HG03066 (cell line): ENCODE data around the gene TEX2.
"Not testable (repeated sequence)": the region's sequence is repeated elsewhere in the genome, so short reads cannot be mapped to it uniquely, and the experiment has no call there.

Experiments
- ATAC-seq: cut with Tn5 transposase; IDR thresholded peaks from one replicate; pipeline ENCODE4 v1.9.1; 2021; ENCODE audit warnings: low read depth; ENCODE audit not compliant: unreplicated experiment

The TEX2 gene

DNA sequence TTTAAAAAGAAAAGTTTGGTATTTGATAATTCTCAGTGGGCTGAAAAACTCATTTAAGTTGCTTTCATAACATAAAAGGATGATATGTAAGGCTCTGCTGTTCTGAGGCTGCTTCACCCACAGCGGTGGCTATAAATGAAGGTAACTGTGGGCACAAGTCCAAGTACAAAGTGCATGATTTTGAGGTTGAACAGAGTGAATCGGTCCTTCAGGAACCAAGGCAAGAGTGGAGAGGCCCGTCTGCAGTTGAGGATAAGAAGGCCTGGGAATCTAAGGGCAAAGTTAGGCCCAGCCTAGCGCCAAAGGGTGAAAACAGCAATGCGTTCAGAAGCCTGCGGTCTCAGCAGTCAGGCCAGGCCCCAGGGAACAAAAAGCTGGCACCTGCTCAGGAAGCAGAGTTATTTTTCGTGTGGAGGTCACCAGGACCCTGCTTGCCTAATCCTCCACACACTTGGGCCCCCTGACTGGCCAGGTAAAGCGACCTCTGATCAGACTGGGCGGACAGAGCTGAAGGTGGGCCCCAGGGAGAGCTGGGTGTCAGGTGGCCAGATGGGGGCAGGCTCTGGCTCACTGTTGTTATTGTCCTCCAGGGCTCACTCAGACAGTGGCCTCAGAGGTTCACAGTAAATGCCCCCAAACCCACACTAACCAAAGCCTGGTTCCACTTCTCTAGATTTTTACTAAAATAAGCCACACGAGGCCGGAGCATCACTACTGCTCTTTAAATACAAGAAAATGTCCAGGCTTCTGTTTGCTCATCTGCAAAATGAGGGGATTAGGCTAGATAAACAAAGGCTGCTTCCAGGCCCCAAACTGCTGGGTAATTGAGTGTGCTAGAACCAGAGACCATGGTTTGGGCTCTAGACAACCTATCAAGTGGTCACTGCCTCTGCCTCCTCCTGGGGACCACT, 46.5 kb downstream of the TEX2 start:
- peak; percentile 68 for ATAC-seq

DNA sequence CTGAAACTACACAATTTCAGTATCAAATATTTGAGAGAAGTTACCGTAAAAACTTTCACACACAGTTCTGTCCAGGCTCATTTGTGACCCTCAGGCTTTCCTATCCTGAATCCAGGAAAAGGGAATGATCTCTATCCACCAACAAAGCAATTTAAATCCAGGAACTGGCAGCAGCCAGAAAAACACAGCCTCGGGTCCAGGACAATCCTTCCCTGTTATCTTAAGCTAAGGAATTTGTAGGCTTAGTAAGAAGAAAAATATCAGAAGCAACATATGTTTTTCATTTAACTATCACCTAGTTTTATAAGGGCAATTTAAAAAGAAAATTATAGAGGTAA, 47.1 kb downstream of the TEX2 start:
- ATAC-seq: no peak

GRCh38 chr17:64214950-64215349, 48.1 kb downstream of the TEX2 start:
- no peak for ATAC-seq

DNA sequence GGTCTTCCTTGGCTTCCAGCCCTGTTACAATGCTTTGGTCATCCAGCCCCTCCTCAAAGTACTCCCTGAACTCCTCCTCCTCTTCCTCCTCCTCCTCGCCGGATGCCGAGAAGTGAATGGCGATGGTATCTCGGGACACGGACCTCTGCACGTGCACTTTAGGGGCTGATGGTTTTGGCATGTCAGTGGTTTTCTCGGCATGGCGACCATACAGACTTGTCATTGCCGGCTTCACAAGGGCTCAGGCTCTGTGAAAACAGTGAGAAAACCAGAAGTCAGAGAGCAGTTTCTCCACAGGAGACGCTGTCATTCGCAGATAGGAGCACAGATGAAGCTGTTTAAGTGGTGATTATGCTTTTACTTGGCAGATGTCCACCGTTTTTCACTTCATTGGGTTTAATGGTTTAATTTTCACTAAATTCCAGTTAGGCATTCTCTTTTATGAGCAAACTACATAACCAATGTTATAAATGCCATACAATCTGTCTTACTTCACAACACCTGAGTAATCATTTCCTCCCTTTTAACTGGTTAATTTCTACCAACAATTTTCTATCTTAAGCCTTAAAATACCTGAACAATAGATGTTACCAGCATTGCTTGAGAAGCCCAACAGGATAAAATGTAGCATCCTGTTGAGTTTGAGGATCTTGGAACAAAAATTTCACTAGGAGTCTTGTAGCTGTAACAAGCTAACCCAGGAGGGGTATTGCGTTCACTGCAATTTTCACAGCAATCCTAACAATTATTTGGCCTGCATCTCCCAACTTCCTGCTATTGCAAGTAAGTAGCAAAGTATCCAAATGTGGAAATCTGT, 48.9 kb downstream of the TEX2 start:
- ATAC-seq: no peak

GRCh38 chr17:64212122-64212521, 50.9 kb downstream of the TEX2 start:
- no peak for ATAC-seq

DNA sequence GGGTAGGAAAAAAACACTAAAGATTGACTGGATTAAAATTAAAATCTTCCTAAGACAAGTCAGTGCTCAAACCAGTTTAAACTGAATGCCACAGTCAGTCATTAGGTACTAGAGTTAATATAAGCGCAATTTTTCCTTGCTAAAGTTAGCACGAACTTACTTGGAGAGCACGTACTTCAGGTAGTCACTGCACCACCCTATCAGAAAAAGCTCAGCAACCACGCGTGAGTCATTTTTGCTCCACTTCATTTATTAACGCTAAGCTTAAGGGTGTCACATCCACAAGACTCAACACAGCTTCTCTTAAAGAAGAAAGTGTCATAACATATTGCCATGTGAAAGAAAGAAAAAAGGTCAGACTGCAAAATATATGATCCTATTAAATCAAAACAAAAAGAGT, 53.1 kb downstream of the TEX2 start:
- ATAC-seq: no peak

DNA sequence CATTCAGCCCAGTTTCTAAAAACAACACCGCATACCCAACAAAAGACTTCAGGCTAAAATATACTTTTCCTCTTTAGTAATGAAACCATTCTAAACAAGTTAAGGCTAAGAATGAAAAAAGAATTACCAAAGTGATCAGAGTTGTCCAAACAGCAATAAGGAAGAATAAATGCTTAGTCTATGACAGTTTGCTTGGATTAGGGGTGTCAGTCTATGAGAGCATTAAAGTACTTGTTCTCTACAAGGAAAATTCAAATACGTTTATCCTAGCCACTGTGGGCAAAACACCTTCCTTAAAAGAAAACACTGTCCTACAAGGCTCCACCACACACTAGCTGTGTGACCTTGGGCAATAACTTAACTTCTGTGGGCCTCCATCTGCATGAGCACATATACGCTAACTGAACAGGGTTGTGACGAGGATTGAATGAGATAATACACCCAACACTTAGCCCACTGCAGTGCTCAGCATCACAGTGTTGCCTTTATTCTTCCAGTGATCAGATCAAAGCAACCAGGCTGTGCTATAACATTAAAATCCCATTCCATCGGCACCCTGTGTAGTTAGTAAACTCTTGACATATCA, 53.6 kb downstream of the TEX2 start:
- no peak for ATAC-seq

DNA sequence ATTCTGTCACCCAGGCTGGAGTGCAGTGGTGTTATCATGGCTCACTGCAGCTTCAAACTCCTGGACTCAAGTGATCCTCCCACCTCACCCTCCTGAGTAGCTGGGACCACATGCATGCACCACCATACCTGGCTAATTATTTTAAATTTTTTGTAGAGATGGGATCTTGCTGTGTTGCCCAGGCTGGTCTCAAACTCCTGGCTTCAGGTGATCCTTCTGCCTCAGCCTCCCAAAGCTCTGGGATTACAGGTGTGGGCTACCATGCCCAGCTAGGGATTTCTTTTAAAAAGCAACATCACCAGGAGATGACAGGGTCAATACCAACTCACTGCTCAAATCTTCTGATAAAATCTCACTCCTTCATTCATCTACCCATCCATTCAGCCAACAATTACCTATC, 54.4 kb downstream of the TEX2 start:
- not testable (repeated sequence) for ATAC-seq

GRCh38 chr17:64205804-64206203, 57.3 kb downstream of the TEX2 start:
- ATAC-seq: no peak

DNA sequence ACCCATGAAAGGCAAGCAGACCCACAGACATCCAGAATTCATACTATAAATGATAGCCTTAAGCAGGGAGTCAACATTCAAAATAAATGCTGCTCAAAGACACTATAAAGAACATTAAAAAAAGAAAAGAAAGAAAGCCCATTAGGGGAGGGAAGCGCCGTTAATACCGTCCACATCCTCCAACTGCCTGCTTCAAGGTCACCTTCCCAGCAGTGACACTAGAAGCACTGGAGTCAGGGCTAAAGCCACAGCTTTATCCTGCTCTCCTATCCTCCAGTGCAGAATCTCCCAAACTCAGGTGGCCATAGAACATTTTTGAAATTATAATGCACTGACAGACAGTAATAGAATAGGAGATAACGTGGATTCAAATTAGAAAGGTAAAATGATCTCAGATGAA, 59.4 kb downstream of the TEX2 start:
- no peak for ATAC-seq

DNA sequence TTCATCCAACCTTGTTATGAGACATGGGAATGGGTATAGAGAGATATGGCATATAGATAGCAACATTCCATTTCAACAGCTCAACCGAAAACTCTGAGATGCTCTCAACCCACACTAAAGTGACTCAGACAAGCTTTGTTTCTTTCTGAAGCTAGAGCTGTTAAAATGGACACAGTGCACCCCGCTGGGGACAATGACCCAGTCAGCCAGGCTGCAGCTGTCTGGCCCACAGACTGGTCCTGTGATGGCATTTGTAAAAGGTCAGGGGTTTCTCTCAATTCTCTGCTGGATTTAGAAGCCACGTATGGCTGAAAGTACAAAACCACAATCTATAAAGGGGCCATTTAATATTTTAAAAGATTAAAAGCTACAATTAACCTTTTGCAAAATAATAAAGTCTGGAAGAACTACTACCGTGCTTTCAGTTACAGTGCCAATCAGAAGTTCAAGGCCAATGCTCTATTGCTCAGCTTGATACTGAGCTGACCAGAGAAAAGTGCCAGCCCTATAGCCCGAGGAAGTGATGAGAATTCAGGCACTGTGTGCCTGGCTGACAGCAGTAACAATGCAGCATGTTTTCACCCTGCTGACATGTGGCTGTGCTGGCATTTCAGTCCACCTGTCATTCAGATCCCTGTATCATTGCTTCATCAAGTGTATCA, 60.2 kb downstream of the TEX2 start:
- ATAC-seq: no peak

GRCh38 chr17:64200080-64201032, 62.7 kb downstream of the TEX2 start:
- ATAC-seq: no peak

DNA sequence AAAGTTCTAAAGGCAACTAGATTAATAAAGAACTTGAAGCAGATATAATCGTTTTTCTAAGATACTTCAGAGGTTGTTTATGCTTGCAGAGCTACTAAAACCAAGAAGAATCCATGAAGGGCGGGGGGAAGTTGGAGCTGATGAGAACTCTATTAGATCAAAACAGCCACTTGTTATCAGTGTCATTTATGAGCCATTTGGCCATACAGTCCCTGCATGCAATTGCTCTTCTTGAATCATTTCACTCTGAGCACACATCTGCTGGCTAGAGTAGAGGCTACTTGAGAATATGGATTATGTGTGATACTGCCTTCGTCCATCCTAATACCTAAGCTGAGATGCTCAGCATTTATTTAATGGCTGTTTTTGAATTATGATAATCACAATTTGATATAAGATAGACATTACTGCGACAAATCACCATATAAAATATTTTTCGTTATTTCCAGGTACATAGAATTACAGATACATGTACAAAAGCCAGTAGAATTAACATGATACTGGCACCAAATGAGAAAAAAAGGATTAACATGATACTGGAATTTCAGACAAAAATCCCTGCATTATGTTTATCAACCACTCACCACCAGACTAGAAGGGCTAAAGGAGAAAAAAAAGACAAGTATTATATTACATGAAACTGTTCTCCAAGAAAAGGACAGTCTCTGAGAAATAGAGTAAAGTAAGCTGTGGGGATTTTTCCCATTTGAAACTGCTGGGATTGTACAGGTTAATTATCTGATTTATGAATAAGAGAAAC, 64.5 kb downstream of the TEX2 start:
- no peak for ATAC-seq

GRCh38 chr17:64196601-64197000, 66.5 kb downstream of the TEX2 start:
- no peak for ATAC-seq

DNA sequence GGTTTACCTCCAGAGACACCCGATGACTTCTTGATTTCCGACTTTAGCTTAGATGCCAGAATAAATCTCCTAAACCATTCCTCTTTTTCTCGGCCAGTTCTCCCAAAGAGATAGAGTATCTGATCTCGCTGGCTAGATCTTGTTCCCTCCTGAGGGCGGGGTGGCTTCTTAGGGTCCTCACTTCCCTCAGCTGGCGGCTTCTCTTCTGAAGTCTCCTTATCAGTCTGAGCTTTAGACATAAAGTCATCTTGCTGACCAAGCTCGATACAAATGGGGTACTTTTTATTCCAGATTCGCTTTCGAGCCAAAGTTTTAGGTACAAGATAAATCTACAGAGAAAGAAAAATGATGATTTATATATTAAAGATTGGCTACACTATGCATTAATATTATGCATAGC, 69.5 kb downstream of the TEX2 start:
- ATAC-seq: no peak

DNA sequence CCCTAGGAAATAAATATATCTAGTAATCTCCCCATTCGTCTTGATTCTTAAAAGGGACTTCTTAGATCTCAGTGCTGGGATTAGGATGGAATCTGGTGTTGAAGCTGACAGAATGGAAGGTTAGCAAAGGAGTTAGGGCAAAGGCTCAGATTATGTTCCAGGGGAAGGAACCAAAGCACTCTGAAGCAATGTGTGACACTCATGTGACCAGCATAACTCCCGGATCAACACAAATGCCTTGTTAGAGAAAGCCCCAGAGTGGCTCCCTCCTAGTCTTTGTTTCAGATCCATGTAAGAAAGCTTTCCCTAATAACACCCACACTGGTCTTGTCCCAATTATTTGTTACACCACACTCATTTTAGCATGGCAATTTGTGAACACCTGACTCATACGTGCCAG, 70.5 kb downstream of the TEX2 start:
- no peak for ATAC-seq

DNA sequence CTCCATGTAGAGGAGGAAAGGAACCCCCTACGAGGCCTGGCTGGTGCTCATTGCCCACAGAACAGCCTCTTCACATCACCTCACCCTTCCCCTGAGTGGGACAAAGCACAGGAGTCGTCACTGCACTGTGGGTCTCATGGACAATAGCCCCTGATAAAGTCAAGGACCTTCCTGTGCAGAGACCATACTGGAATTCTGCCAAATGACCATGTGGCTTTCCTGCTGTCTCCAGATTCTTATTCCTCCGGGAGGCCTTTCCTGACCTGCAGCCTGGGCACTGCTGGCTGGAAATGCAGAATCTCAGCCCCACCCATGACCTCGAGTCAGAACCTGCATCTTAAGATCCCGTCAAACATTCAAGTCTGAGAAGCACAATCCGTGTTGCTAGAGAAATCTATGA, 72.6 kb downstream of the TEX2 start:
- no peak for ATAC-seq

- ATAC-seq: no peak
These were observed 75.0 kb downstream of the TEX2 start for GRCh38 chr17:64188088-64188487.
